ENCODE measurements around the gene GPRC5D. TPM values are rescaled to one million over a fixed set of nuclear protein-coding genes. Genes with fewer than 3 reads are reported as not detected.
A peak's percentile ranks its signal among the peaks of the same experiment; 100 is the strongest.

GPRC5D gene
- total RNA-seq, 2 experiments from 2014 or later: not detected

DNA sequence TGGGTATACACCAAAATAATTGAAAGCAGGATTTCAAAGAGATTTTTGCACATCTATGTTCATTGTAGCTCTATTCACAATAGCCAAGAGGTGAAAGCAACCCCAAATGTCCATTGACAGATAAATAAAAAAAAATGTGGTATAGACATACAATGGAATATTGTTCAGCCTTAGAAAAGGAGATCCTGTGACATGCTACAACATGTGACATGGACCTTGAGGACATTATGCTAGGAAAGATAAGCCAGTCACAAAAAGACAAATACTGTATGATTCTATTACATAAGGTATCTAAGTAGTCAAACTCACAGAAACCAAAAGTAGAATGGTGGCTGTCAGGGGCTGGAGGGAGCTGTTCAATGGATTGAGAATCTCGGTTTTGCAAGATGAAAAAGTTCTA lies 12.1 kb downstream of the GPRC5D start:
- no peak for ATAC-seq (ENCODE audit: low read depth)
- no peaks in the 10 kb centered on the region for H3K4me1 Mint-ChIP-seq
- no peak for DNase-seq
- no peak overlapping the region for H3K4me3 Mint-ChIP-seq
- no peaks in the 10 kb centered on the region for H3K9me3 Mint-ChIP-seq
- H3K27me3 Mint-ChIP-seq: peaks cover 11% of the 10 kb centered on the region
- POLR2A ChIA-PET: no interaction called here
- H3K27ac Mint-ChIP-seq: no peak overlapping the region
- H3K36me3 Mint-ChIP-seq: no peaks in the 10 kb centered on the region

GRCh38 chr12:12938541-12938940 lies 13.4 kb downstream of the GPRC5D start:
- H3K4me3 Mint-ChIP-seq: no peak overlapping the region
- no peaks in the 10 kb centered on the region for H3K36me3 Mint-ChIP-seq
- H3K9me3 Mint-ChIP-seq: no peaks in the 10 kb centered on the region
- no peak overlapping the region for H3K27ac Mint-ChIP-seq
- POLR2A ChIA-PET: no interaction called here
- ATAC-seq (ENCODE audit: low read depth): no peak
- no peaks in the 10 kb centered on the region for H3K4me1 Mint-ChIP-seq
- no peak for DNase-seq
- peaks cover 9% of the 10 kb centered on the region for H3K27me3 Mint-ChIP-seq

DNA sequence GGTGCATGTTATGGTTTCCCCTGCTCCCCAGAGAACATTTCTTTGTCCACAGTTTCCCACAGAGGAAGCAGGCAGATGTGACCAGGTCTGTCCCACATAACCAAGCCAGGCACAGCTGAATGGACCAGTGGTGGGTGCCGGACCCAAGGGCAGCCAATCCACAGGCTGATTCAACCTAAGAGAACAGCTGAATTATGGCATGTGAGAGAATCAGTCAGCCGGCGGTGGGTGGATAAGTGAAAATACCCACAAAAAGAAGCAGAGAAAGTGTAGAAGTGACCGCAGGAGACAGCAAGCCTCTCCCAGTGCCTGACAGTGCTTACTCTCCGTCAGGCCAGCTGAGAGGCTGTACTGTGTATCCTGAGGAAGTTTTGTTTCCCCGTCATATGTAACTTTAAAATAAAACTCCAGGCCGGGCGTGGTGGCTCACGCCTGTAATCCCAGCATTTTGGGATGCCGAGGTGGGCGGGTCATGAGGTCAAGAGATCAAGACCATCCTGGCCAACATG lies 14.9 kb downstream of the GPRC5D start:
- ATAC-seq (ENCODE audit: low read depth) (no peak), DNase-seq (no peak)
- Mint-ChIP-seq H3K27ac (no peak overlapping the region), H3K27me3 (no peaks in the 10 kb centered on the region), H3K4me1 (no peaks in the 10 kb centered on the region), H3K9me3 (no peaks in the 10 kb centered on the region), H3K4me3 (no peak overlapping the region), H3K36me3 (no peaks in the 10 kb centered on the region)
- POLR2A ChIA-PET: interaction anchor here (0.6 kb wide), 1 partner anchor 913 kb away, joined by 3 read pairs; no protein-coding TSS in a partner anchor

DNA sequence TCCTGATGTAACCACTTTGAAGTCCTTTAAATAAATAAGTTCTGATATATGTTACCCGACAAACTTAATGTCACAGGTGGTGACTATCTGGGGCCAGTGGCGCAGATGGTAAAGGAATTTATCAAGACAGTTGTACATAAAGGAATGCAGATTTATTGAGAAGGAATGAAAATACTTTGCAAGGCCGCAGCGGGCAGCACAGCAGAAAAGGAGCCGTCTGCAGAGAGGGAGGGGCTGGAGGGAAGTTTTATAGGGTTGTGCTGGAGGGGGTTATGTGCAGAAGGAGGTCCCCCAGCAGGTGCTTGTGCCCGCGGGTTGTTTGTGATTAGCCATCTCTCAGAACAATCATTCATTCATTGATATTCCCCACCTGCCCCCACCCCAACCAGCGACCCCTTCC lies 17.4 kb downstream of the GPRC5D start:
- POLR2A ChIA-PET: no interaction called here
- H3K4me3 Mint-ChIP-seq: no peak overlapping the region
- no peak for ATAC-seq (ENCODE audit: low read depth)
- H3K27me3 Mint-ChIP-seq: no peaks in the 10 kb centered on the region
- DNase-seq: no peak
- no peaks in the 10 kb centered on the region for H3K4me1 Mint-ChIP-seq
- H3K9me3 Mint-ChIP-seq: no peaks in the 10 kb centered on the region
- H3K36me3 Mint-ChIP-seq: no peaks in the 10 kb centered on the region
- H3K27ac Mint-ChIP-seq: no peak overlapping the region

DNA sequence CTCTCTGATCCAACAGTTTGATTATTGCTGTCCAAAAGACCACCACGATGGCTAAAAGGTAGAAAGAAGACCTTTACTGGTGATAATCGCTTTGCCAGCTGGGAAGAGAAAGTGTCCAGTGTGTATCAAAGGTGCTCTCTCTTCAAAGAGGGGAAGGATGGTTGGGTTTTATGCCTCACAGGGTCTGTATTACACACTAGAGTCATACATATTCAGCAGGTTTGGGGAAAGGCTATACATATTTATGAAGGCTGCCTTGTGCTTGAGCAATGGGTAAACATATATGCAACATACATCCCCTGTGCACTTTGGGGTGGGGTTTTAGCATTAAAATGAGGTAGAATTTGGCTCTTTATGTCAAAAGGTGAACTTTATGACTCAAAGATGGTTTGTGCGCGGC lies 18.2 kb downstream of the GPRC5D start:
- no peak for DNase-seq

GRCh38 chr12:12930633-12931219 lies 21.2 kb downstream of the GPRC5D start:
- ATAC-seq (ENCODE audit: low read depth) (no peak), DNase-seq (no peak)
- H3K36me3 Mint-ChIP-seq: no peaks in the 10 kb centered on the region
- no peak overlapping the region for H3K4me3 Mint-ChIP-seq
- peaks cover under 1% of the 10 kb centered on the region for H3K27me3 Mint-ChIP-seq
- H3K27ac Mint-ChIP-seq: no peak overlapping the region
- no peaks in the 10 kb centered on the region for H3K4me1 Mint-ChIP-seq
- POLR2A ChIA-PET: no interaction called here
- H3K9me3 Mint-ChIP-seq: no peaks in the 10 kb centered on the region

More for the DNA sequence above, 18.2 kb downstream of the GPRC5D start:
- H3K4me1 Mint-ChIP-seq: no peaks in the 10 kb centered on the region
- no peak for ATAC-seq (ENCODE audit: low read depth)
- no peaks in the 10 kb centered on the region for H3K27me3 Mint-ChIP-seq
- no peaks in the 10 kb centered on the region for H3K9me3 Mint-ChIP-seq
- no peak overlapping the region for H3K4me3 Mint-ChIP-seq
- POLR2A ChIA-PET: no interaction called here
- no peaks in the 10 kb centered on the region for H3K36me3 Mint-ChIP-seq
- H3K27ac Mint-ChIP-seq: no peak overlapping the region

GRCh38 chr12:12929696-12930095 lies 22.3 kb downstream of the GPRC5D start:
- H3K4me3 Mint-ChIP-seq: no peak overlapping the region
- H3K27me3 Mint-ChIP-seq: peaks cover 6% of the 10 kb centered on the region
- no peaks in the 10 kb centered on the region for H3K4me1 Mint-ChIP-seq
- no peak overlapping the region for H3K27ac Mint-ChIP-seq
- no peaks in the 10 kb centered on the region for H3K36me3 Mint-ChIP-seq
- no peaks in the 10 kb centered on the region for H3K9me3 Mint-ChIP-seq
- POLR2A ChIA-PET: no interaction called here
- no peak for DNase-seq
- ATAC-seq (ENCODE audit: low read depth): no peak

GRCh38 chr12:12927211-12928079 lies 24.5 kb downstream of the GPRC5D start:
- Mint-ChIP-seq H3K4me3 (peak overlapping the region; percentile 71), H3K27me3 (peaks cover 6% of the 10 kb centered on the region), H3K9me3 (no peaks in the 10 kb centered on the region), H3K36me3 (no peaks in the 10 kb centered on the region), H3K4me1 (no peaks in the 10 kb centered on the region), H3K27ac (peak overlapping the region; percentile 21)
- ATAC-seq (ENCODE audit: low read depth) (peak; percentile 84), DNase-seq (peak; percentile 62)
- POLR2A ChIA-PET: no interaction called here

- POLR2A ChIA-PET: no interaction called here
- Mint-ChIP-seq H3K4me1 (no peaks in the 10 kb centered on the region), H3K36me3 (no peaks in the 10 kb centered on the region), H3K4me3 (no peak overlapping the region), H3K27me3 (peaks cover 6% of the 10 kb centered on the region), H3K27ac (no peak overlapping the region), H3K9me3 (no peaks in the 10 kb centered on the region)
- DNase-seq (no peak), ATAC-seq (ENCODE audit: low read depth) (no peak)
Measured at GRCh38 chr12:12926571-12927071, 25.3 kb downstream of the GPRC5D start.

DNA sequence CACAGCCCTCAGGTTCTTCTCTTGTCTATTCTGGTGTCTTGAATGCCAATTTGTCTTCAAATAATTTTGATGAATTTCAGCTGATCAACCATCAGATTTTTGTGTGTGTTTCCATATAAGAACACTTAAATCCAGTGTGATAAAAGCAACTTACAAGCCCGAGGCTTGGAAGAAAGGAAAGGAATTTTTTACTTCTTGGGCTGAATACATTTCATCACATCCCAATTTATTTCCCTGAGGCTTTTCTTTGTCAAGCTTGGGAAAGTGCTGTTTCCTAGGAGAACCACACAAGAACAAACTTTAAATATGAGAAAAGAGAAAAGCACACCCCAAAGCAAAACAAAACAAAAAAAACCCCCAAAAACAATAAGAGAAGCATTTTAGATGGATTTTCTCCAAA lies 26.6 kb downstream of the GPRC5D start:
- no peak overlapping the region for H3K4me3 Mint-ChIP-seq
- H3K27ac Mint-ChIP-seq: no peak overlapping the region
- ATAC-seq (ENCODE audit: low read depth): no peak
- no peaks in the 10 kb centered on the region for H3K4me1 Mint-ChIP-seq
- POLR2A ChIA-PET: interaction anchor here (0.6 kb wide), 1 partner anchor 24 kb away, joined by 5 read pairs; no protein-coding TSS in a partner anchor
- H3K27me3 Mint-ChIP-seq: peaks cover 6% of the 10 kb centered on the region
- H3K36me3 Mint-ChIP-seq: no peaks in the 10 kb centered on the region
- DNase-seq: no peak
- H3K9me3 Mint-ChIP-seq: no peaks in the 10 kb centered on the region

GRCh38 chr12:12924169-12924568 lies 27.8 kb downstream of the GPRC5D start:
- H3K36me3 Mint-ChIP-seq: no peaks in the 10 kb centered on the region

GRCh38 chr12:12922978-12923377 lies 29.0 kb downstream of the GPRC5D start:
- Mint-ChIP-seq H3K4me3 (no peak overlapping the region), H3K27me3 (peaks cover 13% of the 10 kb centered on the region), H3K27ac (no peak overlapping the region), H3K36me3 (no peaks in the 10 kb centered on the region), H3K4me1 (no peaks in the 10 kb centered on the region), H3K9me3 (no peaks in the 10 kb centered on the region)
- POLR2A ChIA-PET: no interaction called here
- ATAC-seq (ENCODE audit: low read depth): no peak
- no peak for DNase-seq

More at GRCh38 chr12:12924169-12924568, 27.8 kb downstream of the GPRC5D start:
- DNase-seq: no peak
- Mint-ChIP-seq H3K9me3 (no peaks in the 10 kb centered on the region), H3K27me3 (peaks cover 11% of the 10 kb centered on the region), H3K4me1 (no peaks in the 10 kb centered on the region), H3K4me3 (no peak overlapping the region), H3K27ac (no peak overlapping the region)
- POLR2A ChIA-PET: no interaction called here
- no peak for ATAC-seq (ENCODE audit: low read depth)

DNA sequence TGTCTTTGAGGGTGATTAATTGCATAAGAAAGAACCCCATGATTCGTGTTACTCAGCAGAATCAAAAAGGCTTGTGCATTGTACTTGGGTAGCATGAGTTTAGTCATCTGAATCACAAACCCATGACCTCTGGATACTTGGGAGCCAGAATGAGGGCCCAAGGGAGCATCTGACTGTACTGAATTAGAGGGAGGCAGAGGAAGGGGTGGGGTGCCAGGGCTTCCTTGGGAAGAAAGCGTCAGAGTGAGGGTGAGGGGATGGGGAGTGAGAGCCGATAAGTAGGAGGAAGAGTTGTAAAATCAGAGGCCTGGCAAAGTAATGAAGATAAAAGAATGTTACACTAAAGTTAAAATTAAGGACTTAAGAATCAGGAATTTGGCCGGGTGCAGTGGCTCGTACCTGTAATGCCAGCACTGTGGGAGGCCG lies 29.8 kb downstream of the GPRC5D start:
- no peak for DNase-seq
- H3K27me3 Mint-ChIP-seq: peaks cover 17% of the 10 kb centered on the region
- no peaks in the 10 kb centered on the region for H3K4me1 Mint-ChIP-seq
- no peak overlapping the region for H3K4me3 Mint-ChIP-seq
- no peaks in the 10 kb centered on the region for H3K36me3 Mint-ChIP-seq
- H3K27ac Mint-ChIP-seq: no peak overlapping the region
- no peak for ATAC-seq (ENCODE audit: low read depth)
- H3K9me3 Mint-ChIP-seq: no peaks in the 10 kb centered on the region
- POLR2A ChIA-PET: no interaction called here
